Esophagus muscularis mucosa (tissue), 4 donors: Measurements from ENCODE around the gene F8. TPM values are rescaled to one million over a fixed set of nuclear protein-coding genes. Genes with fewer than 3 reads are reported as not detected.
"Not testable (repeated sequence)": the region's sequence is repeated elsewhere in the genome, so short reads cannot be mapped to it uniquely, and the experiment has no call there.

Source experiments
- DNase-seq: peaks from one replicate; pipeline ENCODE4 v3.0.0-alpha.2; 2017; ENCODE audit errors: extremely low spot score
- H3K27ac ChIP-seq, 4 donors: fragments of 200-600 bp; sonication (generic); replicated peaks in 1 of 4; 1 replicate in 3 of 4; 2 replicates in 1 of 4; pipeline ENCODE4 v1.5.1; 2016 to 2019; ENCODE audit warnings: mild to moderate bottlenecking in 1 of 4
- H3K27me3 ChIP-seq, 4 donors: fragments of 200-600 bp; sonication (generic); one replicate each; pipeline versions ENCODE4 v1.5.1 to v1.6.0; 2016 to 2019
- H3K36me3 ChIP-seq, 4 donors: fragments of 200-600 bp; sonication (generic); one replicate each; pipeline ENCODE4 v1.5.1; 2016 to 2019
- H3K4me1 ChIP-seq, 4 donors: fragments of 200-600 bp; sonication (generic); one replicate each; pipeline ENCODE4 v1.5.1; 2016 to 2019
- H3K4me3 ChIP-seq, 4 donors: fragments of 200-600 bp; sonication (generic); 1 replicate in 2 of 4; 2 replicates in 2 of 4; pipeline ENCODE4 v1.5.1; 2016 to 2019; ENCODE audit warnings: mild to moderate bottlenecking in 4 of 4, moderate library complexity in 1 of 4
- H3K9me3 ChIP-seq, 4 donors: fragments of 200-600 bp; sonication (generic); 1 replicate in 3 of 4; 2 replicates in 1 of 4; pipeline ENCODE4 v1.5.1; 2016 to 2019
- EP300 ChIP-seq: sonication (generic); formaldehyde crosslinking; IDR thresholded peaks from one replicate; pipeline ENCODE4 v1.6.1; 2017; ENCODE audit warnings: antibody characterized with exemption
- POLR2A ChIP-seq: fragments of 450-650 bp; IDR thresholded peaks from one replicate; pipeline ENCODE4 v1.6.1; 2017; ENCODE audit warnings: antibody characterized with exemption, moderate library complexity, mild to moderate bottlenecking, low read depth
- POLR2AphosphoS5 ChIP-seq, 2 donors: sonication (generic); formaldehyde crosslinking; IDR thresholded peaks; one replicate each; pipeline ENCODE4 v1.6.1; 2017; ENCODE audit warnings: antibody characterized with exemption in 2 of 2
- WGBS: methylation state at CpG from one replicate; pipeline ENCODE4 v1.1.5; 2018; 5-methylcytosine and 5-hydroxymethylcytosine counted together
- intact Hi-C: fragments of 100-400 bp; cut with DNase I; formaldehyde crosslinking; loops from one replicate; pipeline ENCODE4 v1.15.1; 2023
- total RNA-seq, 4 donors: library from RNA; depleted of rRNA; stranded (reverse); fragments of >200 nt; gene quantifications; one replicate each; pipeline versions ENCODE4 v1.1.0 to v1.2.1, GENCODE V29; 2016
- TF ChIP-seq, protein P1 (sequence below), 3 experiments: fragments of 200-600 bp in 2 of 3; fragments of 450-650 bp in 1 of 3; sonication (generic) in 2 of 3; IDR thresholded peaks; one replicate each; pipeline ENCODE4 v1.5.1; 2017 to 2019; ENCODE audit warnings: antibody characterized with exemption in 3 of 3, mild to moderate bottlenecking in 2 of 3, moderate library complexity in 1 of 3

The F8 gene
- total RNA-seq, 4 donors from 2014 or later = 17.0 to 30.0 (median 22.3) TPM

DNA sequence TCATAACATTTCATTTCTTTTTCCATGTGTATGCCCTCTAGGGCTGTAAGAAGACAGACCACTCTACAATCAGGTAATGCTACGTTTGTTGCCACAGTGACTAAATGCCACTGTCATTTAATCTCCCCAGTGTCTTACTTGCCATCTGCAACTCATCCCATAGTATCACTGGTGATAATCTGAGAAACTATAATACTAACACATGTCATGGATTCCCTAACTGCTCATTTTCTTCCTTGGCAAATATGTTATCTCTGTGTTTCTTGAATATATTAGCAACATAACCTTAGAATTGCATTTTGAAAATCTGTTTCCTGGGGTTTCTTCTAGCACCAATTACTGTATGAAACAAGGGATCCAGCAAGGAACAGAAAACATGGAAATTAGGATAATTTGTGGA lies 130.2 kb downstream of the F8 start:
- intact Hi-C loops = no loop called here
- WGBS = 79% methylated on average over 1 of the region's 1 CpG
- H3K4me3 ChIP-seq = no peak overlapping the region

DNA sequence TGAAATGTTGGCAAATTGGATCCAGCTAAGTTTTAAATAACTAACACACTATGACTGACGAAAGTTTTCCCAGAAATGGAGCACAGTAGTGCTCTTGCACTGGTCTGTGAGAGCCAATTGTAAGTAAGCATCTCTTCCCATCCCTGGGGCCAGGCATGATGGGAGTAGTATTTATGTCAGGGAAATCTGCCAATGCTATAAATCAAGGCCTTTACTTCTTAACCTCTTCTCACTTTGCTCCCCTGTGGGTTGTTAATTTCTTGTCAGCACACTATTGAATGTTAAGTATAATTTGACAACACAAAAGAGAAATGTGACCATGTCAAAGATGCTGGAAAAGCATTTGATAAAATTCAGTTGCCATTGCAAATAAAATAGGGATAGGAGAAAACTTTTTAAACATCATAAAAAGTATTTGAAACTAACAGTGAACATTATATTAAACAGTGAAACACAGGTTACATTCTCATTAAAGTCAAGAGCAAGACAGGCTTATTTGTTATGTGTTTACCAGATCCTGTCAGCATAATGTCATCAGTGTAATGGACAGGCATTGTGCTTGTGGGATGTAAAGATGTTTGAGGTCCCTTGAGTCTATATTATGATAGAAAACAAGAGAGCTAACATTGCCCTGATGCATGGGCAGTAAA lies 131.4 kb downstream of the F8 start:
- Histone ChIP-seq H3K9me3 (no peaks in the 10 kb centered on the region), H3K4me1 (peaks cover 0 to 4% (median 0%) of the 10 kb centered on the region in 4 donors), H3K27me3 (no peaks in the 10 kb centered on the region), H3K4me3 (no peak overlapping the region), H3K36me3 (no peaks in the 10 kb centered on the region), H3K27ac (no peak overlapping the region)
- WGBS = 30% methylated on average over 1 of the region's 1 CpG
- intact Hi-C loops = no loop called here
- no peak for TF ChIP-seq POLR2A
- TF ChIP-seq, protein P1, sequence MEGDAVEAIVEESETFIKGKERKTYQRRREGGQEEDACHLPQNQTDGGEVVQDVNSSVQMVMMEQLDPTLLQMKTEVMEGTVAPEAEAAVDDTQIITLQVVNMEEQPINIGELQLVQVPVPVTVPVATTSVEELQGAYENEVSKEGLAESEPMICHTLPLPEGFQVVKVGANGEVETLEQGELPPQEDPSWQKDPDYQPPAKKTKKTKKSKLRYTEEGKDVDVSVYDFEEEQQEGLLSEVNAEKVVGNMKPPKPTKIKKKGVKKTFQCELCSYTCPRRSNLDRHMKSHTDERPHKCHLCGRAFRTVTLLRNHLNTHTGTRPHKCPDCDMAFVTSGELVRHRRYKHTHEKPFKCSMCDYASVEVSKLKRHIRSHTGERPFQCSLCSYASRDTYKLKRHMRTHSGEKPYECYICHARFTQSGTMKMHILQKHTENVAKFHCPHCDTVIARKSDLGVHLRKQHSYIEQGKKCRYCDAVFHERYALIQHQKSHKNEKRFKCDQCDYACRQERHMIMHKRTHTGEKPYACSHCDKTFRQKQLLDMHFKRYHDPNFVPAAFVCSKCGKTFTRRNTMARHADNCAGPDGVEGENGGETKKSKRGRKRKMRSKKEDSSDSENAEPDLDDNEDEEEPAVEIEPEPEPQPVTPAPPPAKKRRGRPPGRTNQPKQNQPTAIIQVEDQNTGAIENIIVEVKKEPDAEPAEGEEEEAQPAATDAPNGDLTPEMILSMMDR (IDR thresholded peaks at IDR 0.05) = no peak
- TF ChIP-seq EP300 = no peak
- TF ChIP-seq POLR2AphosphoS5 (IDR thresholded peaks at IDR 0.05) = no peak
- no peak for DNase-seq

More for the DNA sequence above, 130.2 kb downstream of the F8 start:
- no peaks in the 10 kb centered on the region for H3K36me3 ChIP-seq
- H3K27me3 ChIP-seq = no peaks in the 10 kb centered on the region
- DNase-seq = no peak
- H3K9me3 ChIP-seq = no peaks in the 10 kb centered on the region
- TF ChIP-seq EP300 = no peak
- H3K4me1 ChIP-seq = peaks cover 0 to 4% (median 0%) of the 10 kb centered on the region in 4 donors
- H3K27ac ChIP-seq = no peak overlapping the region

DNA sequence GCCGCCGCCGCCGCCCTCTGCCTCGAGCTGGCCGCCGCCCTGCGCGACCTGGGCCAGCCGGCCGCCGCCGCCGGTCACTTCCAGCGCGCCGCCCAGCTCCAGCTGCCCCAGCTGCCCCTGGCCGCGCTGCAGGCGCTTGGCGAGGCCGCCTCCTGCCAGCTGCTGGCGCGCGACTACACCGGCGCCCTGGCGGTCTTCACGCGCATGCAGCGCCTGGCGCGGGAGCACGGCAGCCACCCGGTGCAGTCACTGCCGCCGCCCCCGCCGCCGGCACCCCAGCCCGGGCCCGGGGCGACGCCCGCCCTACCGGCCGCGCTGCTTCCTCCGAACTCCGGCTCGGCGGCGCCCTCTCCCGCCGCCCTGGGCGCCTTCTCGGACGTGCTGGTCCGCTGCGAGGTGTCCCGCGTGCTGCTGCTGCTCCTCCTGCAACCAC lies 135.7 kb downstream of the F8 start:
- H3K4me3 ChIP-seq = not testable (repeated sequence)
- WGBS = no CpG with 5 or more reads among the region's 62 CpGs

DNA sequence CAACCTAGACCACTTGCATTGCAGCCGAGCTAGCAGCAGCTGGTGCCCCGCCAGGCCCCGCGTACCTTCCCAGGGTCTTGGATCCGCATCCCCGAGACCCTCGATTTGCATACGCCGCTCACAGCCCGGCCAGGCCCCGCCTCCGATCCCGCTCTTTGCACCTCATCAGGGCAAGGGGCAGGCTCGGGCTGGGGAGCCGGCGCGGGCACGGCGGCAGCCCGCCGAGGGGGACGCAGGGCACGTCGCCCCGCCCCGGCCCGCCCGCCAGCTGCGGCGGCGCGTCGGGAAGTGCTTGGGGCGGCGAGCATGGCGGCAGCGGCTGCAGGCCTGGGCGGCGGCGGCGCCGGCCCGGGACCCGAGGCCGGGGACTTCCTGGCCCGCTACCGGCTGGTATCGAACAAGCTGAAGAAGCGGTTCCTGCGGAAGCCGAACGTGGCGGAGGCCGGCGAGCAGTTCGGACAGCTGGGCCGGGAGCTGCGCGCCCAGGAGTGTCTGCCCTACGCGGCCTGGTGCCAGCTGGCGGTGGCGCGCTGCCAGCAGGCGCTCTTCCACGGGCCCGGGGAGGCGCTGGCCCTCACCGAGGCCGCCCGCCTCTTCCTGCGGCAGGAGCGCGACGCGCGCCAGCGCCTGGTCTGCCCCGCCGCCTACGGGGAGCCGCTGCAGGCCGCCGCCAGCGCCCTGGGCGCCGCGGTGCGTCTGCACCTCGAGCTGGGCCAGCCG lies 136.3 kb downstream of the F8 start, which contains the start of gene F8A1:
Gene F8A1, plus strand, starts transcription at position 287 of the 720 bp plus-strand sequence. Its CDS starts 20 bp downstream, at position 307.
- H3K27me3 ChIP-seq, DNase-seq, H3K36me3 ChIP-seq, H3K4me1 ChIP-seq, intact Hi-C loops, H3K9me3 ChIP-seq: not testable (repeated sequence)
- Histone ChIP-seq H3K4me3 (peak within 1 kb of the TSS in 1 of 4 donors; percentile 45), H3K27ac (peak within 1 kb of the TSS in 1 of 4 donors; percentile 47)
- no CpG with 5 or more reads among the region's 91 CpGs for WGBS

More for the DNA sequence above, 135.7 kb downstream of the F8 start:
- H3K4me1 ChIP-seq, intact Hi-C loops, DNase-seq, H3K27me3 ChIP-seq, H3K9me3 ChIP-seq, H3K27ac ChIP-seq, H3K36me3 ChIP-seq: not testable (repeated sequence)

DNA sequence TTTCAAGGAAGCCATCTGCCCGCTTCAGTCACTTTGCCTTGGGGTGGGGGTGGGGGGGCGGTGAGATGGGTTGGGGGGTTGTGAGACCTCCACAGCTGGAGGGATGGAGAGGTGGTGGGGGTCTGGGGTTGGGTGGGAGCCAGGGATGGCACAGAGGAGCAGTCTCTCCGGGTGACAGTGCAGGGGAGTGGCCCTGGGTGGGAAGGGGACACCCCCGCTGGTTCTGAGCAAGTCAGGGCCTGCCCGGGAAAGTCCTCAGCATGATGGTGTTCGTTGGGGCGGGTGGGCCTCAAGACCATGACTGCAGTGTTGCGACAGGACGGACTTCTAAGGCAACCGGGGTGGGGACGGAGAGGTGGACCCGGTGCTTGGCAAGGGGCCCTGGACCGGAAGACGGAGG lies 137.0 kb downstream of the F8 start:
- H3K36me3 ChIP-seq, intact Hi-C loops, H3K27me3 ChIP-seq, H3K27ac ChIP-seq, DNase-seq, H3K9me3 ChIP-seq, H3K4me1 ChIP-seq: not testable (repeated sequence)
- WGBS = 79% methylated on average over 4 of the region's 14 CpGs
- H3K4me3 ChIP-seq = peak overlapping the region in 1 of 4 donors; percentile 45

DNA sequence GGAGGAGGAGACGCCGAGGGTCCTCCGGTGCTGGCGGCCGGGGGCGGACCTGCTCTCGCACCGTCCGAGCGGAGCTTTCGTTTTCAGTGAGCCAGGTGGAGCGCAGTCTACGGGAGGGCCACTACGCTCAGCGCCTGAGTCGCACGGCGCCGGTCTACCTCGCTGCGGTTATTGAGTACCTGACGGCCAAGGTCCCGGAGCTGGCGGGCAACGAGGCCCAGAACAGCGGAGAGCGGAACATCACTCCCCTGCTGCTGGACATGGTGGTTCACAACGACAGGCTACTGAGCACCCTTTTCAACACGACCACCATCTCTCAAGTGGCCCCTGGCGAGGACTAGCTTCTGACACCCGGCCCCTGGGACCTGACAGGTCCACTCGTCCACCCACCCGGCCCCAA lies 137.5 kb downstream of the F8 start:
- H3K4me3 ChIP-seq, intact Hi-C loops, H3K27ac ChIP-seq, H3K27me3 ChIP-seq, H3K9me3 ChIP-seq, DNase-seq, H3K4me1 ChIP-seq, H3K36me3 ChIP-seq: not testable (repeated sequence)
- WGBS = no CpG with 5 or more reads among the region's 33 CpGs

DNA sequence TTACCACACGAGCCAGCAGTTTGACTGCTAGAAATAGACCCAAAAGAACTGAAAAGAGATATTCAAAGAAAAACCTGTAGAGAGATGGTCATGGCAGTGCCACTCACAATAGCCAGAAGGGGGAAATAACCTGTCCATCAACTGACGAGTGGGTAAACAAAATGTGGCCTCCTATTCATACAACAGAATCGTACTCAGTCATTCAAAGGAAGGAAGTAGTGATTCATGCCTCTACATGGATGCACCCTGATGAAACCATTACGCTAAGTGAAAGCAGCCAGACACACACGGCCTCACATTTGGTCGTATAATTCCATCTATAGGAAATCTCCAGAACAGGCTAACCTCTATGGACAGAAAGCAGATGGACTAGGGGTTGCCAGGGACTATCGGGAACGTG lies 138.5 kb downstream of the F8 start:
- H3K36me3 ChIP-seq, H3K9me3 ChIP-seq, H3K4me3 ChIP-seq, intact Hi-C loops, H3K27me3 ChIP-seq, H3K4me1 ChIP-seq, DNase-seq, H3K27ac ChIP-seq: not testable (repeated sequence)
- no CpG with 5 or more reads among the region's 8 CpGs for WGBS

DNA sequence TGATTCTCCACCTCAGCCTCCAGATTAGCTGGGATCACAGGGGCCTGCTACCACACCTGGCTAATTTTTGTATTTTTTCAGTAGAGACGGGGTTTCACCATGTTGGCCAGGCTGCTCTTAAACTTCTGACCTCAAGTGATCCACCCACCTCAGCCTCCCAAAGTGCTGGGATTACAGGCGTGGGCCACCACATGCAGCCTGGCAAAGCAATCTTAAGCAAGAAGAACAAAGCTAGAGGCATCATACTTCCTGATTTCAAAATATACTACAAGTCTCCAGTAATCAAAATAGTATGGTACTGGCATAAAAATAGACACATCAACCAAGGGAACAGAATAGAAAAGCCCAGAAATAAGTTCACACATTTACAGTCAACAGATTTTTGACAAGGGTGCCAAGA lies 149.2 kb downstream of the F8 start:
- 61% methylated on average over 2 of the region's 2 CpGs for WGBS
- no peak overlapping the region for H3K27ac ChIP-seq
- H3K4me3 ChIP-seq = no peak overlapping the region
- no peaks in the 10 kb centered on the region for H3K36me3 ChIP-seq
- intact Hi-C loops = no loop called here
- no peaks in the 10 kb centered on the region for H3K4me1 ChIP-seq
- no peaks in the 10 kb centered on the region for H3K27me3 ChIP-seq
- TF ChIP-seq POLR2A (no peak), POLR2AphosphoS5 (IDR thresholded peaks at IDR 0.05) (no peak), EP300 (no peak)
- TF ChIP-seq, protein P1 (IDR thresholded peaks at IDR 0.05) = no peak
- no peak for DNase-seq
- H3K9me3 ChIP-seq = peaks cover 0 to 15% (median 0%) of the 10 kb centered on the region in 4 donors

DNA sequence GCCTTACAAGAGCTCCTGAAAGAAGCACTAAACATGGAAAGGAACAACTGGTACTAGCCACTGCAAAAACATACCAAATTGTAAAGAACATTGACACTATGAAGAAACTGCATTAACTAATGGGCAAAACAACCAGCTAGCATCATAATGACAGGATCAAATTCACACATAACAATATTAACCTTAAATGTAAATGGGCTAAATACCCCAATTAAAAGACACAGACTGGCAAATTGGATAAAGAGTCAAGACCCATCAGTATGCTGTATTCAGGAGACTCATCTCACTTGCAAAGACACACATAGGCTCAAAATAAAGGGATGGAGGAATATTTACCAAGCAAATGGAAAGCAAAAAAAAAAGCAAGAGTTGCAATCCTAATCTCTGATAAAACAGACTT lies 154.0 kb downstream of the F8 start:
- H3K4me3 ChIP-seq, intact Hi-C loops, H3K27me3 ChIP-seq, H3K36me3 ChIP-seq, H3K4me1 ChIP-seq, DNase-seq, H3K27ac ChIP-seq: not testable (repeated sequence)
- peaks cover 0 to 35% (median 0%) of the 10 kb centered on the region in 4 donors for H3K9me3 ChIP-seq
